NCI-H1417 (cell line): Measurements from ENCODE around the gene NUDC.
"Not testable (repeated sequence)": the region's sequence is repeated elsewhere in the genome, so short reads cannot be mapped to it uniquely, and the experiment has no call there.

Source experiments
- DNase-seq, 3 experiments: peaks; one replicate each; lab custom pipeline; 2025; lab: John Stamatoyannopoulos, UW

Gene NUDC

DNA sequence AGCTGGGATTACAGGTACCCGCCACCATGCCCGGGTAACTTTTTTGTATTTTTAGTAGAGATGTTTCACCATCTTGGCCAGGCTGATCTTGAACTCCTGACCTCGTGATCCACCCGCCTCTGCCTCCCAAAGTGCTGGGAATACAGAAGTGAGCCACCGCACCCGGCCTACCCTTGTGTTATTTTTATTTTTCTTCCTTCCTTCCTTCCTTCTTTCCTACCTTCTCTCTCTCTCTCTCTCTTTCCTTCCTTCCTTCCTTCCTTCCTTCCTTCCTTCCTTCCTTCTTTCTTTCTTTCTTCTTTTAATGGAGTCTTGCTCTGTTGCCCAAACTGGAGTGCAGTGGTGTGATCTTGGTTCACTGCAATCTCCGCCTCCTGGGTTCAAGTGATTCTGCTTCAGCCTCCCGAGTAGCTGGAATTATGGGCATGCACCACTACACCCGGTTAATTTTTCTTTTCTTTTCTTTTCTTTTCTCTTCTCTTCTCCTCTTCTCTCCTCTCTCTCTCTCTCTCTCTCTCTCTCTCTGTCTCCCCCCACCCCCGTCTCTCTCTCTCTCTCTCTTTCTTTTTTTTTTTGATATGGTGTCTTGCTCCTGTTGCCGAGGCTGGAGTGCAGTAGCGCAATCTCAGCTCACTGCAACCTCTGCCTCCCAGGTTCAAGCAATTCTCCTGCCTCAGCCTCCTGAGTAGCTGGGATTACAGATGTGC lies 68.0 kb downstream of the NUDC start:
- not testable (repeated sequence) for DNase-seq

DNA sequence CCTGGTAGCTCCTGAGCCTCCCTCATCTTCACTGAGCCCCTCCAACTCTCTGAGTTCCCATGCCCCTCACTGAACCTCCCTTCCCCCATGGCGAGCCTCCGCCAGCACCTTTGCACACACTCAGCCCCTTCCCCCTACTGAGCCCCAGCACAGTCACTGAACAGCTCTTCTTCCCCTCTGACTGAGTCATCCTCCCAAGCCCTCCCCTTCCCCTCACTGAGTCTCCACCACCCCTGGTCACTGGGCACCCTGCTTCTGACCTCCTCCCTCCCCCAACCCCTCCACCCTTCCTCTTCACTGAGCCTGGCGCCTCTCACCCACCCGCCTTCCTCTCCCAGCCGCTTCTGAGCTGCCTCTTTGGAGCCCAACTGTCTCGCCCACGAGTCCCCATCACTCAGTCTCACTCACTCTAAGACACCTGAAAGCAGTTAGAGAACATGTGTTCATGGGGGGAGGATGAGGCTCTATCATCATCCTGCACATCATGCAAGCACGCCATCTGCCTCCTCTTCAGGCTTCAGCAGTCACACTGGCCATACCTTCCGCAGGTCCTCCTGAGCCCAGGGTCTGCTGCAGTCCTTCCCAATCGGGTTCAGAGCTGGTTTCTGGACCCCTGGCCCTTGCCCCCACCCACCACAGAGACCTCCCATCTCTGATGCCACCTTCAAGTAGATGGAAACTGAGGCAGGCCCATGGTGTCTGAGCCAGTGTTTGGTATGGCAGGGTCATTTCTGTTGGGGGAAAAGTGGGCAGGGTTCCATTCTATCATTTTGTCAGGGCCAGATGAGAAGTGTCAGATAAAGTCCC lies 70.0 kb downstream of the NUDC start:
- no peak for DNase-seq

DNA sequence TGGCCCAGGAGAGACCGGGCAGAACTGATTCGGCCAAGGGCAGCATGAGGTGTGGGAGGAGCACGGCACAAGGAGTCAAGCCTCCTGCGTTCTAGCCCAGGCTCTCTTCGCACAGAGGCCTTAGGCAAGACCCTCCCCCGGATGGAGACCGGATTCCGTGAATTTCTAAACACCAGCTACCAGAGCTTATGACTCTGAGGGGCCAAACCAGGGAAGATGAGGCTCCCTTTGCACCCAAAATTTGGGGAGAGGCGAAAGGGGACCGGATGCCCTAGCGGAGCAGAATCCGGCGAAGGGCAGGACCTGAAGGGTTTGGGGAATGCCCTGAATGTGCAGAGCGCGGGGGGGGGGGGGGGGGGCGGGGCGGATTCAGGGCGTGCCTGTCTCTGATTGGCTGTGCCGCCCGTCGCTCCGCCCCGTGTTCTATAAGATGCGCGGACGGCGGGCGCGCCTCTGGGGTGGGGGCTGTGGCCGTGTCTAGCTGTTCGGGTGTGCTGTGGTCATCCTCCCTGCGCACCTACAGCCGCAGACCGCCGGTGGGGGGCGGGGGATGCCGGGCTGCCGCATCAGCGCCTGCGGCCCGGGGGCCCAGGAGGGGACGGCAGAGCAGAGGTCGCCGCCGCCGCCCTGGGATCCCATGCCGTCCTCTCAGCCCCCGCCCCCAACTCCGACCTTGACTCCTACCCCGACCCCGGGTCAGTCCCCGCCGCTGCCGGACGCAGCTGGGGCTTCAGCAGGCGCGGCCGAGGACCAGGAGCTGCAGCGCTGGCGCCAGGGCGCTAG lies 71.9 kb downstream of the NUDC start, which contains the start of gene TRNP1:
TRNP1 (plus strand) TSS at position 456 of the 783 bp plus-strand sequence; CDS start at position 551, 95 bp downstream.
- peak; percentile 62 to 88 (median 77) for DNase-seq

DNA sequence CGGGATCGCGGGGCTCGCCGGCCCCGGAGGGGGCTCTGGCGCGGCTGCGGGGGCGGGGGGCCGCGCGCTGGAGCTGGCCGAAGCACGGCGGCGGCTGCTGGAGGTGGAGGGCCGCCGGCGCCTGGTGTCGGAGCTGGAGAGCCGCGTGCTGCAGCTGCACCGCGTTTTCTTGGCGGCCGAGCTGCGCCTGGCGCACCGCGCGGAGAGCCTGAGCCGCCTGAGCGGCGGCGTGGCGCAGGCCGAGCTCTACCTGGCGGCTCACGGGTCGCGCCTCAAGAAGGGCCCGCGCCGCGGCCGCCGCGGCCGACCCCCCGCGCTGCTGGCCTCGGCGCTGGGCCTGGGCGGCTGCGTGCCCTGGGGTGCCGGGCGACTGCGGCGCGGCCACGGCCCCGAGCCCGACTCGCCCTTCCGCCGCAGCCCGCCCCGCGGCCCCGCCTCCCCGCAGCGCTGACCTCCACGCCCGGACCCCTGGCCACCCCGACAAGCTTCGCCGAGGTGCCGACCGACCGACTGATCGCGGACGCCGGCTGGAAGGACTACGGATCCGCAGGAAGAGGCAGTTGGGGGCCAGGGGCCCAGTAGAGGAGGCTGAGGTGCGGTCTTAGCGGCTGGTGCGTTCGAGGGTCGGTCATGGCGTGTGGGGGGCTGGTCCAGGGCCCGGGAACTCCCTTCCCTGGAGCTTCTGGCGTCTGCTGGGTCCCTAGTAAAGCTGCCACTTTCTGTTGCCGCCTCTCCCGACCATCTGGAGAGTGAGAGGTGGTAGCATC lies 72.7 kb downstream of the NUDC start:
- peak; percentile 22 to 47 (median 35) for DNase-seq

DNA sequence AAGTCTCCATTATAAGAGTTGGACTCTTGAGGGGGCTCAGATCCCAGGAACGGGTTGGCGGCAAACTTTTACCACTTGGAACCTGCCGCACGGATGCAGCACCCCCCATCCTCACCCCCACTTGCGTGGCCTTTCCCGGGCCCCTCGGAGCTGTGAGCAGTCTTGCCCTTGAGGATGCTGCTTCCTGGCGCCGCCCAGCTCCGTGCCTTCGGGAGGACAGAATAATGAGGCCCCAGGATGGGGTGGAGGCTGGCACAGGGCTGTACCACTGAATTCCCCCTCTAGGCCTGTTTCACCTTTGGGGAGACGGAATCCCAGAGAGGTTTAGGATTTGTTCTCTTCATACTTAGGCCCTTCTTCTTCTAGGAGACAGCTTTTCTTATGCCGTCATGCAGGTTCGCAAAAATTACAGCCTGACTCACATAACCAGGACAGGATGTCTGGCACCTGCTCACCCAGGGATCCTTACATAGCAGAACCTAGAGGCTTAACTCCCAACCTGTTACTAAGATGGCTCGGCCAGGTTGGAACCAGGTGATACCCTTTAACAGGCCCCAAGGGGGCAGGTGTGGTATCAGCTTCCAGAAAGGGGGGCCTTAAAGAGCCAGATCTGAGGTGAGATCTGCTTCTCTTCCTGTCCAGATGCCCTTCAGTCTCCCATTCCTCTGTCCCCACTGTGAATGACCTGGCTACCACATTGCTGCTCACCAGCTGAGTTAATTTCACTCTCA lies 73.4 kb downstream of the NUDC start:
- DNase-seq, result peak; percentile 37 to 55 (median 45)

DNA sequence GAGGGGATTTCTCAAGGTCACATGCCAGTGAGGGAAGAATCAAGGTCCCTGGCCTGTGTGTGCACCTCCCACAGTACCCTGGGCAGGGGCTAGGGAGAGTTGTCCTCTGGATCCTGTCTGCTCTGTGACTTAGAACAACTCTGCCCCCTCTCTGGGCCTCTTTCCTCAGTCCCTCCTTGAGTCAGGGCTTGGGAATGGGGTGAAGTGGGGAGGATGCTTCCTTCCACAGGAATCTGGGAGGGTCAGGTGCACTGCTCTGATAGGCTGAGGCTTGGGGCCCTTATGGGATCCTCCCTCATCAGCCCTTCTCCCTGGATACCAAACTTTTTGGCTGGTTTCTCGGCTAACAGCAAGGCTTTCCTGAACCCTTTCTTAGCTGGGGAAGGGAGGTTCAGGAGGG lies 74.5 kb downstream of the NUDC start:
- no peak for DNase-seq
